ENCODE results near the gene CLCA4.

DNA sequence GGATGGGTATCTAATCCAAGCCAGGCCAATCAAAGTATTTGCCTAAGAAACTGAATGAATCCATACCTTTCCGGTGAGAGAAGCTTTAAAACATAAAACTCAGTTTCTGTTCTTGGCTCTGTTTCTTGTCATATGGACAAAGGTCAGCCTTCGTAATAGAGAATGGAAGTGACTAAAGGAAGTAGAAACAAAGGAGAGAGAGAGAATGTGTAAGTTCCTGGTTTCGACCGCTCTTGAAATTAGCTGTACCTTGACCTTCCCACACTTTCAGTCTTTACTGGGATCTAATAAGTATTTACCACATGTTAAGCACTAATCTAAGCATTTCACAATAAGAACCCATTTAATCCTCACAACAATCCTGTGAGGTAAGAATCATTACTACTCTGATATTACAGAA lies 19.6 kb upstream of the CLCA4 start:
- TF ChIP-seq, protein P1, sequence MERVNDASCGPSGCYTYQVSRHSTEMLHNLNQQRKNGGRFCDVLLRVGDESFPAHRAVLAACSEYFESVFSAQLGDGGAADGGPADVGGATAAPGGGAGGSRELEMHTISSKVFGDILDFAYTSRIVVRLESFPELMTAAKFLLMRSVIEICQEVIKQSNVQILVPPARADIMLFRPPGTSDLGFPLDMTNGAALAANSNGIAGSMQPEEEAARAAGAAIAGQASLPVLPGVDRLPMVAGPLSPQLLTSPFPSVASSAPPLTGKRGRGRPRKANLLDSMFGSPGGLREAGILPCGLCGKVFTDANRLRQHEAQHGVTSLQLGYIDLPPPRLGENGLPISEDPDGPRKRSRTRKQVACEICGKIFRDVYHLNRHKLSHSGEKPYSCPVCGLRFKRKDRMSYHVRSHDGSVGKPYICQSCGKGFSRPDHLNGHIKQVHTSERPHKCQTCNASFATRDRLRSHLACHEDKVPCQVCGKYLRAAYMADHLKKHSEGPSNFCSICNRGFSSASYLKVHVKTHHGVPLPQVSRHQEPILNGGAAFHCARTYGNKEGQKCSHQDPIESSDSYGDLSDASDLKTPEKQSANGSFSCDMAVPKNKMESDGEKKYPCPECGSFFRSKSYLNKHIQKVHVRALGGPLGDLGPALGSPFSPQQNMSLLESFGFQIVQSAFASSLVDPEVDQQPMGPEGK (CRISPR knock-in tag; IDR thresholded peaks at IDR 0.05; ENCODE audit: borderline replicate concordance) = no peak
- TF ChIP-seq ZFP3 (CRISPR knock-in tag; IDR thresholded peaks at IDR 0.05) = no peak
- TF ChIP-seq ZNF70 (CRISPR knock-in tag; IDR thresholded peaks at IDR 0.05) = no peak
- no peak for TF ChIP-seq ISL1 (CRISPR knock-in tag; IDR thresholded peaks at IDR 0.05)
- TF ChIP-seq ZNF565 (CRISPR knock-in tag; conservative IDR thresholded peaks at IDR 0.05; ENCODE audit: low read depth) = no peak
- TF ChIP-seq SNAI2 (CRISPR knock-in tag; IDR thresholded peaks at IDR 0.05) = no peak
- TF ChIP-seq CSDC2 (CRISPR knock-in tag; IDR thresholded peaks at IDR 0.05) = no peak
- TF ChIP-seq, protein P2, sequence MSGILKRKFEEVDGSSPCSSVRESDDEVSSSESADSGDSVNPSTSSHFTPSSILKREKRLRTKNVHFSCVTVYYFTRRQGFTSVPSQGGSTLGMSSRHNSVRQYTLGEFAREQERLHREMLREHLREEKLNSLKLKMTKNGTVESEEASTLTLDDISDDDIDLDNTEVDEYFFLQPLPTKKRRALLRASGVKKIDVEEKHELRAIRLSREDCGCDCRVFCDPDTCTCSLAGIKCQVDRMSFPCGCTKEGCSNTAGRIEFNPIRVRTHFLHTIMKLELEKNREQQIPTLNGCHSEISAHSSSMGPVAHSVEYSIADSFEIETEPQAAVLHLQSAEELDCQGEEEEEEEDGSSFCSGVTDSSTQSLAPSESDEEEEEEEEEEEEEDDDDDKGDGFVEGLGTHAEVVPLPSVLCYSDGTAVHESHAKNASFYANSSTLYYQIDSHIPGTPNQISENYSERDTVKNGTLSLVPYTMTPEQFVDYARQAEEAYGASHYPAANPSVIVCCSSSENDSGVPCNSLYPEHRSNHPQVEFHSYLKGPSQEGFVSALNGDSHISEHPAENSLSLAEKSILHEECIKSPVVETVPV (CRISPR knock-in tag; IDR thresholded peaks at IDR 0.05) = no peak
- no peak for TF ChIP-seq ZC3H10 (CRISPR knock-in tag; IDR thresholded peaks at IDR 0.05)
- TF ChIP-seq ZFP30 (CRISPR knock-in tag; IDR thresholded peaks at IDR 0.05) = no peak
- no peak for TF ChIP-seq ZNF8 (CRISPR knock-in tag; IDR thresholded peaks at IDR 0.05)
- TF ChIP-seq, protein P3, sequence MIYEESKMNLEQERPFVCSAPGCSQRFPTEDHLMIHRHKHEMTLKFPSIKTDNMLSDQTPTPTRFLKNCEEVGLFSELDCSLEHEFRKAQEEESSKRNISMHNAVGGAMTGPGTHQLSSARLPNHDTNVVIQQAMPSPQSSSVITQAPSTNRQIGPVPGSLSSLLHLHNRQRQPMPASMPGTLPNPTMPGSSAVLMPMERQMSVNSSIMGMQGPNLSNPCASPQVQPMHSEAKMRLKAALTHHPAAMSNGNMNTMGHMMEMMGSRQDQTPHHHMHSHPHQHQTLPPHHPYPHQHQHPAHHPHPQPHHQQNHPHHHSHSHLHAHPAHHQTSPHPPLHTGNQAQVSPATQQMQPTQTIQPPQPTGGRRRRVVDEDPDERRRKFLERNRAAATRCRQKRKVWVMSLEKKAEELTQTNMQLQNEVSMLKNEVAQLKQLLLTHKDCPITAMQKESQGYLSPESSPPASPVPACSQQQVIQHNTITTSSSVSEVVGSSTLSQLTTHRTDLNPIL (CRISPR knock-in tag; IDR thresholded peaks at IDR 0.05; ENCODE audit: low read depth) = no peak

Measured in SK-N-SH treated with all-trans-retinoic acid at 6 μM for 48 hours (cell line).